Body of pancreas (tissue), 4 donors: ENCODE data around the gene BCL10. TPM values are rescaled to one million over a fixed set of nuclear protein-coding genes. Genes with fewer than 3 reads are reported as not detected.

Experiments used
- ATAC-seq: fragments of 150-250 bp; one replicate; pipeline ENCODE4 v1.9.1; 2016
- DNase-seq, 4 donors: peaks; one replicate each; pipeline ENCODE4 v3.0.0-alpha.2; 2019
- H3K27ac ChIP-seq, 4 donors: fragments of 200-600 bp; sonication (generic); 1 replicate in 3 of 4; 2 replicates in 1 of 4; pipeline versions ENCODE4 v1.5.1 to v1.6.1; 2016 to 2019; ENCODE audit warnings: mild to moderate bottlenecking in 1 of 4, mixed read lengths in 1 of 4, moderate library complexity in 1 of 4
- H3K27me3 ChIP-seq, 2 donors: fragments of 200-600 bp; sonication (generic); one replicate each; pipeline ENCODE4 v1.6.0; 2016; ENCODE audit warnings: mild to moderate bottlenecking in 1 of 2
- H3K36me3 ChIP-seq, 2 donors: fragments of 200-600 bp; sonication (generic); replicated peaks in 1 of 2; 2 replicates each; pipeline ENCODE4 v1.5.1; 2016; ENCODE audit warnings: low read depth in 2 of 2; ENCODE audit not compliant: insufficient read depth in 1 of 2
- H3K4me1 ChIP-seq: fragments of 200-600 bp; sonication (generic); one replicate; pipeline ENCODE4 v1.6.0; 2016
- H3K4me3 ChIP-seq, 2 donors: fragments of 200-600 bp; sonication (generic); 1 replicate in 1 of 2; 2 replicates in 1 of 2; pipeline ENCODE4 v1.5.1; 2016 to 2019
- H3K9me3 ChIP-seq, 3 donors: fragments of 200-600 bp; sonication (generic); 1 replicate in 2 of 3; 2 replicates in 1 of 3; pipeline ENCODE4 v1.5.1; 2016
- POLR2A ChIP-seq, 3 donors: fragments of 450-650 bp; IDR thresholded peaks; one replicate each; pipeline ENCODE4 v1.6.1; 2016; ENCODE audit warnings: antibody characterized with exemption in 3 of 3, mild to moderate bottlenecking in 2 of 3
- WGBS, 2 donors: methylation state at CpG; one replicate each; pipeline ENCODE4 v1.1.5; 2017; 5-methylcytosine and 5-hydroxymethylcytosine counted together
- intact Hi-C: fragments of 100-400 bp; cut with DNase I; formaldehyde crosslinking; loops from one replicate; pipeline ENCODE4 v1.15.1; 2023
- total RNA-seq, 2 donors: library from RNA; depleted of rRNA; stranded (reverse); fragments of >200 nt; gene quantifications; one replicate each; pipeline ENCODE4 v1.1.0, GENCODE V29; 2016
- TF ChIP-seq, protein P1 (sequence below), 7 experiments: fragments of 450-650 bp in 4 of 7; fragments of 200-600 bp in 3 of 7; sonication (generic) in 3 of 7; IDR thresholded peaks; one replicate each; pipeline ENCODE4 v1.5.1; 2016 to 2019; ENCODE audit warnings: antibody characterized with exemption in 7 of 7

BCL10 gene
- total RNA-seq, 2 donors from 2014 or later: 4.9 to 9.3 TPM

DNA sequence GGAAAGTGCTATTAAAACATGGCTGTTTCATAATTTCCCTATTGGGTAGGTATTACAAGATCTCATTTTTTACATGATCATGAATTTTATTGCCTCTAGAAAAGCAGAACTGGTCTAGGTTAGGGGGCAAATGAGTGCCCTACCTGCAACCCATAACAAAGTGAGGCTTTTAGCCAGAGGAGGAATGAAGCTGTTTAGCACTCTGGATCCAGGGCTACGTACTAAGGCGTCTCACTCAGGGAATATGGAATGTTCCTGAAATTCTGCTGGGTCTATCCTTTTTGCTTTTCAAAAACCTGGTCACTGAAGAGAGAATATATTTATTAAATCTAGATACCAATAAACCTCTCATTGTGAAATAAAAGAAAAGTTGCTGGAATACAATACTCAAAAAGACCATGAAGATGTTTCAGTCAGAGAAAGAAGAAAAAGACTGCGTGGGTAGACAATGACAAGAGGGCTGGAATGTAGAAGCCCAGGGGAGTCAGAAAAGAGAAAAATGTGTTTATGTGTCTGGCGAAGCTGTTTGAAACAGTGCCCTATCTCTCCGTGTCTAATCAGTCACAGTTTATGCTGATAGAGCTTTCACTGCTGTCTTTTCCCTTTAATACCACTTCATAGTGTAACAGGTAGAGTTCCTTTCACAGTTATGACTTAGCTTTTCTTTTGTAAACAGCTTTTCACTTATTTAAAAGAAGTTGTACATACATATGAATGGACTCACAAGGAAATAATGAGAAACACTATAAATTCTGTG lies 50.6 kb downstream of the BCL10 start:
- Histone ChIP-seq H3K36me3 (no peaks in the 10 kb centered on the region), H3K4me3 (no peak overlapping the region), H3K27me3 (no peaks in the 10 kb centered on the region), H3K9me3 (no peaks in the 10 kb centered on the region), H3K4me1 (peaks cover 58% of the 10 kb centered on the region), H3K27ac (peak overlapping the region; percentile 78 to 86 (median 84))
- 23 to 32% methylated on average over 5 of the region's 5 CpGs for WGBS, 2 donors
- ATAC-seq (peak; percentile 25), DNase-seq (no peak)
- TF ChIP-seq, protein P1, sequence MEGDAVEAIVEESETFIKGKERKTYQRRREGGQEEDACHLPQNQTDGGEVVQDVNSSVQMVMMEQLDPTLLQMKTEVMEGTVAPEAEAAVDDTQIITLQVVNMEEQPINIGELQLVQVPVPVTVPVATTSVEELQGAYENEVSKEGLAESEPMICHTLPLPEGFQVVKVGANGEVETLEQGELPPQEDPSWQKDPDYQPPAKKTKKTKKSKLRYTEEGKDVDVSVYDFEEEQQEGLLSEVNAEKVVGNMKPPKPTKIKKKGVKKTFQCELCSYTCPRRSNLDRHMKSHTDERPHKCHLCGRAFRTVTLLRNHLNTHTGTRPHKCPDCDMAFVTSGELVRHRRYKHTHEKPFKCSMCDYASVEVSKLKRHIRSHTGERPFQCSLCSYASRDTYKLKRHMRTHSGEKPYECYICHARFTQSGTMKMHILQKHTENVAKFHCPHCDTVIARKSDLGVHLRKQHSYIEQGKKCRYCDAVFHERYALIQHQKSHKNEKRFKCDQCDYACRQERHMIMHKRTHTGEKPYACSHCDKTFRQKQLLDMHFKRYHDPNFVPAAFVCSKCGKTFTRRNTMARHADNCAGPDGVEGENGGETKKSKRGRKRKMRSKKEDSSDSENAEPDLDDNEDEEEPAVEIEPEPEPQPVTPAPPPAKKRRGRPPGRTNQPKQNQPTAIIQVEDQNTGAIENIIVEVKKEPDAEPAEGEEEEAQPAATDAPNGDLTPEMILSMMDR (IDR thresholded peaks at IDR 0.05): no peak
- TF ChIP-seq POLR2A (IDR thresholded peaks at IDR 0.05): no peak
- intact Hi-C loops: no loop called here

DNA sequence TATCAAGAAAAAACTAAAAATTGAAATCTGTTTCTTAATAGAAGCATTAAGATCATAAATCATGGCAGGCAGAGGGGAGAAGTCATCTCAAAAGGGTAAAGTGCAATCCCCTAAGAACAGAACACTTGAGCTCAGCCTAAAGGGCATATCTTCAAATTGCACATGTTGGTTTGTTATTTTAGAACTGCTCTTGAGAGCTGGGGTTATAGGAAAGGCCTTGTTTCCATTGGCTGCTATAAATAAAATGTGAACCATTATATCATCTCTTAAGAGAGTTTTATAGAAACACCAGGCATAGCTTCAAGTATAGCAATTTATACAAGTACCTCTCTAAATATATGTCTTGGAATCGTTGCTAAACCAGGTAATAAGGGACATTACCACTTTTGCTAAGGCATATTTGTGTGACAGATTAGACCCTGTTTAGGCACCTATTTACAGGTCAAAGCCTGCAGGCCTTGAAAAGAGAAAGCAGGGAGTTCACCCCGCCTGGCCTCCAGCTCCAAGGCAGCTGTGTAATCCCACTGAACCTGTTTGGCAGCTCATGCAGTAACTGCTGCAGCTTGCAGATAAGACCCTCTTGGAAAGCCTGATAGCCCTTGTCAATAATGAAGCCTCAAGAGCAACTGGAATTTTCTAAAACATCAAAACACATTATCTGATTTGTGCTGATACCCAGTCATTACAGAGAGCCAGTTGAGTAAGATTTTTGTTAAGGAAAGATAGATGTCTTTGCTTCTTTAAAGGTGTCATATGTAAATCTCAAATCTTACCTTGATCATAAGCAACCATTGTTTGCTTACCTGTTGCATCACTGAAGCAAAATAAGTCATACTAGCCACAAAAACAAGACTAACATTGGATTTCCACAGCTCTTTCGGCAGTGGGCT lies 51.5 kb downstream of the BCL10 start:
- Histone ChIP-seq H3K4me3 (no peak overlapping the region), H3K9me3 (no peaks in the 10 kb centered on the region), H3K27me3 (no peaks in the 10 kb centered on the region), H3K27ac (peak overlapping the region; percentile 78 to 86 (median 84)), H3K36me3 (no peaks in the 10 kb centered on the region), H3K4me1 (peaks cover 58% of the 10 kb centered on the region)
- peak; percentile 92 for ATAC-seq
- 9 to 21% methylated on average over 3 of the region's 3 CpGs for WGBS, 2 donors
- TF ChIP-seq POLR2A (IDR thresholded peaks at IDR 0.05): no peak
- TF ChIP-seq, protein P1 (IDR thresholded peaks at IDR 0.05): no peak
- peak; percentile 83 to 92 (median 89) for DNase-seq
- intact Hi-C loops: no loop called here

DNA sequence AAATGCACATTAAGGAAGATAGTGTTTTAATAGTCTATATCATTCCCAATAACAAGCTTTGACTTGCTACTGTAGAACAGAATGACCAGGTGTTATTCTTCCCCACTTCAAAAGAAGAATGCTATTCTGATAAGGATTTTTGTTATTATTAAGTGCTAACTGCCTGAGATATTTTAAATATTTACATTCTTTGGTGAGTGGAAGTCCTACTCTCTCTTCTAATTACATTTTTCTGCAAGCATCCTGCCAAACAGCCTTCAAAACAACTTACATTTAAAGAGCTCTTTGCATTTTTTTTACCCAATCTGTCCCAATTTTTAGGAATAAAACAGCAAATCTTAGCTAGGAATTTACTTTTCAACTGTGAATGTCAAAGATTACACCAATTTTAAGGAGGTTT lies 52.1 kb downstream of the BCL10 start:
- no peaks in the 10 kb centered on the region for H3K27me3 ChIP-seq
- H3K9me3 ChIP-seq: no peaks in the 10 kb centered on the region
- no peak for TF ChIP-seq POLR2A (IDR thresholded peaks at IDR 0.05)
- TF ChIP-seq, protein P1 (IDR thresholded peaks at IDR 0.05): no peak
- no peak overlapping the region for H3K4me3 ChIP-seq
- ATAC-seq (no peak), DNase-seq (no peak)
- intact Hi-C loops: no loop called here
- H3K4me1 ChIP-seq: peaks cover 52% of the 10 kb centered on the region
- no peaks in the 10 kb centered on the region for H3K36me3 ChIP-seq
- H3K27ac ChIP-seq: peak overlapping the region in 3 of 4 donors; percentile 83 to 86 (median 85)

DNA sequence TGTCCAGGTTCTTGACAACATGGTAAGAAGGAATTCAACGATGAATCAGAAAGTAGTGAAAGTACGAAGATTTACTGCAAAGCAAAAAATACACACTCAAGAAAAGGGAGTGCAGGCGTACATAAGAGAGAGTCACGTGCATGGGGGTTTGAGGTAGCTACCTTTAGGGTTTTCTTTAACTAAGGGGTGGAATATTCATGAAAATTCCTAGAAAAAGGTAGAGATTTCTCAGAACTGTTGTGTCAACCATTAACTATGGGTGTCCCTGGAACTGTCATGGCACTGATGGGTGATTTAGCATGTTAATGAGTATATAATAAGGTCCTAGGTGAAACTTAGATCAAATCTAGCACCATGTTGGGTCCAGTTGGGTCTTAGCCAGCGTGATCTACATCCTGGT lies 53.1 kb downstream of the BCL10 start:
- Histone ChIP-seq H3K4me1 (peaks cover 45% of the 10 kb centered on the region), H3K27ac (peak overlapping the region in 3 of 4 donors; percentile 83 to 86 (median 85)), H3K9me3 (no peaks in the 10 kb centered on the region), H3K36me3 (no peaks in the 10 kb centered on the region), H3K4me3 (no peak overlapping the region), H3K27me3 (no peaks in the 10 kb centered on the region)
- DNase-seq (no peak), ATAC-seq (no peak)
- intact Hi-C loops: no loop called here
- WGBS, 2 donors: 49 to 64% methylated on average over 5 of the region's 5 CpGs
- no peak for TF ChIP-seq POLR2A (IDR thresholded peaks at IDR 0.05)
- TF ChIP-seq, protein P1 (IDR thresholded peaks at IDR 0.05): no peak
